Skeletal muscle cell (primary cell): Measurements from ENCODE around the gene PCDH1.
A peak's percentile ranks its signal among the peaks of the same experiment; 100 is the strongest.
"Not testable (repeated sequence)": the region's sequence is repeated elsewhere in the genome, so short reads cannot be mapped to it uniquely, and the experiment has no call there.

Experiments
- DNase-seq: peaks from one replicate; pipeline ENCODE4 v3.0.0-alpha.2; 2010; ENCODE audit warnings: low read depth
- H3K4me3 ChIP-seq: 2 replicates; pipeline ENCODE4 v1.5.1; 2011; ENCODE audit warnings: low read depth, mild to moderate bottlenecking, control low read depth, low read length, moderate library complexity

Gene PCDH1

DNA sequence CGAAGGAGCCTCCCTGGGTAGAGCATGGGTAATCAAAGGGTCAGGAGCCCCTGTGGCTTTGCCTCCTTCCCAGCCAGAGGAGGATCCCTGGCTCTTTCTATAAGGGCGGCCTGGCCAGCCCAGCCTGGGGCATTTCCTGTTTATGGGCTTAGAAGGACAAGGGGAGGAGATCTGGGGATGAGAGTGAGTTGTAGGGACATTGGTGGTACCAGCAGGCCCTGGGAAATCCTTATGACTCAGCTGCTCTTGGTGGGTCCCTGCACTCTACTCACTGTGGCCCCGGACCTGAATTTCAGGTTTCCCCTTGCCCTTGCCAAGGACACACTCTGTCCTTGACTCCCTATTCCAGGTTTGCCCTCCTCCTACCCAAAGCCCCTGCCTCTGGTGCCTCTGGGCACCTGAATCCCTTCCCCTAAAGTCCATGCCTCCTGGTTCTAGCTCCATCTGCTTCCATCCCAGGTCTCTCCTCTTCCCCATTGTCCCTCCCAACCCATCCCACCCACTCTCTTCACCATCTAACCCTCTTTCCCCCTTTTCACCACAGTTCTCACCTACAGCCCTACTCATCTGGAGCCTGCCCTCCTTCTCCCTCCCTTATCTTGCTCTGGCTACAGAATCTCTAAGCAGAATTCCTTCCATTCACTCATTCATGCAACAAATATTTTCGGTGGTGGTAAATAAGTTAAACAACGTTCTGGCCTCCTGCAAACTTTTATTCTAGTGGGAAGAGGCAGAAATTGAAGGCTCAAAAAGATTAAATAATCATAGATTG is 34.9 kb downstream of the PCDH1 start:
- DNase-seq = no peak
- H3K4me3 ChIP-seq = no peak overlapping the region

GRCh38 chr5:141841378-141842180 is 36.6 kb downstream of the PCDH1 start:
- no peak overlapping the region for H3K4me3 ChIP-seq
- no peak for DNase-seq

DNA sequence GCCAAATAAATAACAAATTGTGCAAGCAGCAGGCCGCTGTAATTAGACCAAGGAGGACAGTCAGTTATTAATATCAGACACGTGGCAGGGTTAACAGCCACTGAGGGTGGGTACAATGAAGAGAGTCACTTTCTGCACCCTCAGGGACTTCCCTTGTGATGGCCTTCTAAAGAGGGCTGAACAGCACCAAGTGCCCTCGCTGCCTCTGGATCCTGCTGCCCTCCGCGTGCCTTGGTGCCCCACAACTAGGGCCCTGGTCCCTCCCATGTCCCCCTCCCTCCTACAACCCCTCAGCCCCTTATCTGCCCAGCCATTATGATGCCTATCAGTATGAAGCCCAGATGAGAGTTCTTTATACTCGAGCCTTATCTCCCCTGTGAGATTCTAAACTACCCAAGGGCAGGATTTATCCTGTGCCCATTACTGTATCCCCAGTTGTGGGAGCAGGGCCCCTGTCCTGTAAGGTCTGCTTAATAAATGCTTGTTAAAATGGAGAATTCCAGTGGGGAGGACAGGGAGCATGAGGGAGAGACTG is 37.3 kb downstream of the PCDH1 start:
- DNase-seq = no peak
- no peak overlapping the region for H3K4me3 ChIP-seq

- H3K4me3 ChIP-seq = no peak overlapping the region
- no peak for DNase-seq
Observed at GRCh38 chr5:141840280-141840812, 37.9 kb downstream of the PCDH1 start.

DNA sequence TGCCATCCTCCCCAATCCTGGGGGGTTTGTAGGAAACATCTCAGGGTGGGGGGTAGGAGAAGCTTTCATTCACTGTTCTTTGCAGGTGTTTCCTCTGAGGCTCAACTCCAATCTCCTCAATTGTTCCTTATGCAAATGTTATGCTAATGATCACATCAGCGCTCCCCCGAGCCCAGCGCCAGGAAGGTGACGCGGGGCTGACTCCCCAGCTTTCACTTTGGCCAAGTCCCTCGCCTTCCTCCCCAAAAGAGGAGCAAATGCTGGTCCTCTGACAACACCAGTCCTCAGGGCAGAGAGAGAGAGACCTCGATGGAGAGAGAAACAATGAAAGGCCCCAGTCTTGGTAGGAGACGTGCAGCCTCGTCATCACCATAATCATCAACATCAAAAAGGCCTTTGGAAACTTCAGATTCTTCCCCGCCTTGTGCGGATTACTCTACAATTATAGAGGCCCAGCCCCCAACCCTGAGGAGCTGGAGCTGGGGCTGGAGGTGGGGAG is 39.1 kb downstream of the PCDH1 start:
- no peak for DNase-seq
- no peak overlapping the region for H3K4me3 ChIP-seq

DNA sequence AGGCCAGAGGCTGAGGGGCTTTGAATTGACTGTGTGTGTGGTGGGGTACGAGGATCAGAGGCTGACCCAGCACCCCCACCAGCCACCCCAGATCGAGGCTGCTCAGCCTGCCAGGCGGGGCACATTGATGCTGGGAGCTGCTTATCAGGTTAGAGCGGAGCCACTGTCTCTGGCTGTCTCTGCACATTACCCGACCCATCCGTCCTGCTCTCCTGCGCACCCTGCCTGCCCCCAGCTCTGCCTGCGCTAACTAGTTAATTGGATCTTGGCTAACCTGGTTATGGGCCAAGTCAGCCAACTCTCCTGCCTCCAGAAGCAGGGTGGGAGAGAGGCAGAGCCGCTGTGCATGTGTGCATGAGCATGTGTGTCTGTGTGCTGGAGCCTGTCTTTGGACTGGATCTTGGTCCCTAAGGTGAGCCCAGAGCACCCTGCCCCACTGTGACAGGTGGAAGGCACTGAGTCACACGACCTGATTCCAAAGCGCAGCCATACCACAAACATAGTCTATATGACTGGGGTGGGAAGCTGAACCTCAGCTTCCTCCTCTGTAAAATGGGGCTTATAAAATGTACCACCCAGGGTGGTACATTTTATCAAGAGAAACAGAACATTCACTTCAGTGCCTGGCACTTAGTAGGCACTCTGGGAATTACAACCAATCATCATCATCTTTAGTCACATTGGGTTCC is 39.7 kb downstream of the PCDH1 start:
- no peak overlapping the region for H3K4me3 ChIP-seq
- no peak for DNase-seq

GRCh38 chr5:141835928-141836670 is 42.1 kb downstream of the PCDH1 start:
- no peak for DNase-seq
- H3K4me3 ChIP-seq = no peak overlapping the region

- no peak overlapping the region for H3K4me3 ChIP-seq
- no peak for DNase-seq
Observed at GRCh38 chr5:141834331-141834730, 43.9 kb downstream of the PCDH1 start.

GRCh38 chr5:141832131-141832530 is 46.1 kb downstream of the PCDH1 start:
- no peak for DNase-seq
- no peak overlapping the region for H3K4me3 ChIP-seq

DNA sequence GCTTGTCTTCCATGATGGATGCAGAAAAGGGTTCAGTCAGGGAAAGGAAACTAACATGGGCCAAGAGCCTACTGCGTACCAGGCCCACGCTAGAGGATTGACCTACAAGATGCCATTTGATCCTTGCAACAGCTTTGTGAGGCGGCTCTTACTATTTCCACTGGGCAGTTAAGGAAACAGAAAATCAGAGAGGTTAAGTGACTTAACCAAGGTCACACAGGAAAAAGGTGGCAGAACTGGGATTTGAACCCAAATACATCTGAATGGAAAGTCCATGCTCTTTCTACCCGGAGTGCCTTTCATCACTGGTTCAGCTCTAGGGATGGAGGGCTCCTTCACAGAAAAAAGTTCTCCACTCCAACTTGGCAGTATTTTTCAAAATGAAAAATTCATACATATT is 50.0 kb downstream of the PCDH1 start:
- no peak for DNase-seq
- H3K4me3 ChIP-seq = no peak overlapping the region

GRCh38 chr5:141826674-141827073 is 51.5 kb downstream of the PCDH1 start:
- H3K4me3 ChIP-seq = no peak overlapping the region
- DNase-seq = no peak

DNA sequence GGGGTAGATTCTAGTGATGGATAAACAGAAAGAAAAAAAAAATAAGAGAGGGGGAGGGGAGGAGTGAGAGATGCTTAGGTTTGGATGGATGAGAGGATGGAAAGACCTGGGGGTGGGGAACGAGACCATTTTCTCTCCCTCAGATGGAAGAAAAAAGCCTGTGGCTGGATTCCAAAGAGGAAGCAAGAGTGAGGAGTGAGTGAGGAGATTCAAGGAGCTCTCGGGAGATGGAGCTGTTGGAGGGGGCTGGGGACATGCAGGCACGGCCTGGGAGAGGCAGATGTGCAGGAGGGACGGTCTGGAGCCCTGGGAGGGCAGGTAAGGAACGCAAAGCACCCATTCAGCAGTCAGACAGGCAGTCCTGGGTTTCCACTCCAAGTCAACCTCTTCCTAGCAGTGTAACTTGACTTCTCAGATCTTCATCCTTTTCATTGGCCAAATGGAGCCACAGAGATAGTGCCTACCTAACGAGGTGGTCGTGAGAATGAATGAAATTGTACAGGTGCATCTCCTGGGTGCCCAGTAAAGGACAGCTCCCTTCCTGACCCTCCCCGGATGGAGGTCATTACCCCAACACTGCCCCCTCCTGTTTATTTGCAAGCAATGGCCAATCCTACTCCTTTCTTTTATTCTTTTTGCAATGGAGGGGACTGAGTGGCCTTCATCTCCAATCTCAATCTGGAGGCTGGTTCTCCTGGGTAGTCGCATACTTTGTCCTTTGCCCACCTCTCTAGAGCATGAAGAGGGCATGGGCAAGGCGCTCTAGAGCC is 52.2 kb downstream of the PCDH1 start:
- no peak for DNase-seq
- H3K4me3 ChIP-seq = no peak overlapping the region

GRCh38 chr5:141825241-141825671 is 53.0 kb downstream of the PCDH1 start:
- no peak for DNase-seq
- no peak overlapping the region for H3K4me3 ChIP-seq

- no peak for DNase-seq
- no peak overlapping the region for H3K4me3 ChIP-seq
Observed at GRCh38 chr5:141824717-141825116, 53.5 kb downstream of the PCDH1 start.

- DNase-seq = no peak
Observed at GRCh38 chr5:141823056-141823455, 55.2 kb downstream of the PCDH1 start.

DNA sequence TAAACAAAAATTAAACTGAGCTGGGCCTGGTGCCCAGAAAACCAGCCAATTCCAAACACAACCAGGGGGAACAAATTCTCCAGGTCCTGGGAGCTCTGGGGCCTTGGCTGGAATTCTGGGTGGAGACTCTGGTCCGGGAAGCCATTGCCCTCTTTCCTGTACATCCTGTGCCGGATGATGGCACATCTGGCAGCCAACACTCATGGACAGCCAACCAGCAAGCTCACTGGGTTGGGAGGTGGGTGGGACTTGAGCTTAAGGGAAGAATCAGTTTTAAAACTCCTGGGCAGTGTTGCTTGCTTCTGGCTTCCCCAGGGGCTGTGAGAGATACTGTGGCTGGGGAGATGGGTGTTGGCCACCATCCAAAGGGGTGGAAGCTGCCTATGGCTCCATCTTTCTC is 56.1 kb downstream of the PCDH1 start:
- DNase-seq = peak; percentile 44
- no peak overlapping the region for H3K4me3 ChIP-seq

More at GRCh38 chr5:141823056-141823455, 55.2 kb downstream of the PCDH1 start:
- no peak overlapping the region for H3K4me3 ChIP-seq

GRCh38 chr5:141821430-141821925 is 56.7 kb downstream of the PCDH1 start:
- DNase-seq = peak; percentile 84
- no peak overlapping the region for H3K4me3 ChIP-seq

GRCh38 chr5:141820686-141821085 is 57.5 kb downstream of the PCDH1 start:
- H3K4me3 ChIP-seq, DNase-seq: not testable (repeated sequence)
